Body of pancreas (tissue), 4 donors: ENCODE measurements around the gene GLT8D2. TPM values are rescaled to one million over a fixed set of nuclear protein-coding genes. Genes with fewer than 3 reads are reported as not detected.

Experiments
- ATAC-seq: fragments of 150-250 bp; one replicate; pipeline ENCODE4 v1.9.1; 2016
- DNase-seq, 4 donors: peaks; one replicate each; pipeline ENCODE4 v3.0.0-alpha.2; 2019
- H3K27ac ChIP-seq, 4 donors: fragments of 200-600 bp; sonication (generic); 1 replicate in 3 of 4; 2 replicates in 1 of 4; pipeline versions ENCODE4 v1.5.1 to v1.6.1; 2016 to 2019; ENCODE audit warnings: mild to moderate bottlenecking in 1 of 4, mixed read lengths in 1 of 4, moderate library complexity in 1 of 4
- H3K27me3 ChIP-seq, 2 donors: fragments of 200-600 bp; sonication (generic); one replicate each; pipeline ENCODE4 v1.6.0; 2016; ENCODE audit warnings: mild to moderate bottlenecking in 1 of 2
- H3K36me3 ChIP-seq, 2 donors: fragments of 200-600 bp; sonication (generic); replicated peaks in 1 of 2; 2 replicates each; pipeline ENCODE4 v1.5.1; 2016; ENCODE audit warnings: low read depth in 2 of 2; ENCODE audit not compliant: insufficient read depth in 1 of 2
- H3K4me1 ChIP-seq: fragments of 200-600 bp; sonication (generic); one replicate; pipeline ENCODE4 v1.6.0; 2016
- H3K4me3 ChIP-seq, 2 donors: fragments of 200-600 bp; sonication (generic); 1 replicate in 1 of 2; 2 replicates in 1 of 2; pipeline ENCODE4 v1.5.1; 2016 to 2019
- H3K9me3 ChIP-seq, 3 donors: fragments of 200-600 bp; sonication (generic); 1 replicate in 2 of 3; 2 replicates in 1 of 3; pipeline ENCODE4 v1.5.1; 2016
- POLR2A ChIP-seq, 3 donors: fragments of 450-650 bp; IDR thresholded peaks; one replicate each; pipeline ENCODE4 v1.6.1; 2016; ENCODE audit warnings: antibody characterized with exemption in 3 of 3, mild to moderate bottlenecking in 2 of 3
- WGBS, 2 donors: methylation state at CpG; one replicate each; pipeline ENCODE4 v1.1.5; 2017; 5-methylcytosine and 5-hydroxymethylcytosine counted together
- intact Hi-C: fragments of 100-400 bp; cut with DNase I; formaldehyde crosslinking; loops from one replicate; pipeline ENCODE4 v1.15.1; 2023
- total RNA-seq, 2 donors: library from RNA; depleted of rRNA; stranded (reverse); fragments of >200 nt; gene quantifications; one replicate each; pipeline ENCODE4 v1.1.0, GENCODE V29; 2016
- TF ChIP-seq, protein P1 (sequence below), 7 experiments: fragments of 450-650 bp in 4 of 7; fragments of 200-600 bp in 3 of 7; sonication (generic) in 3 of 7; IDR thresholded peaks; one replicate each; pipeline ENCODE4 v1.5.1; 2016 to 2019; ENCODE audit warnings: antibody characterized with exemption in 7 of 7

GLT8D2 gene
- total RNA-seq, 2 donors from 2014 or later, result 0.99 to 6.0 TPM

DNA sequence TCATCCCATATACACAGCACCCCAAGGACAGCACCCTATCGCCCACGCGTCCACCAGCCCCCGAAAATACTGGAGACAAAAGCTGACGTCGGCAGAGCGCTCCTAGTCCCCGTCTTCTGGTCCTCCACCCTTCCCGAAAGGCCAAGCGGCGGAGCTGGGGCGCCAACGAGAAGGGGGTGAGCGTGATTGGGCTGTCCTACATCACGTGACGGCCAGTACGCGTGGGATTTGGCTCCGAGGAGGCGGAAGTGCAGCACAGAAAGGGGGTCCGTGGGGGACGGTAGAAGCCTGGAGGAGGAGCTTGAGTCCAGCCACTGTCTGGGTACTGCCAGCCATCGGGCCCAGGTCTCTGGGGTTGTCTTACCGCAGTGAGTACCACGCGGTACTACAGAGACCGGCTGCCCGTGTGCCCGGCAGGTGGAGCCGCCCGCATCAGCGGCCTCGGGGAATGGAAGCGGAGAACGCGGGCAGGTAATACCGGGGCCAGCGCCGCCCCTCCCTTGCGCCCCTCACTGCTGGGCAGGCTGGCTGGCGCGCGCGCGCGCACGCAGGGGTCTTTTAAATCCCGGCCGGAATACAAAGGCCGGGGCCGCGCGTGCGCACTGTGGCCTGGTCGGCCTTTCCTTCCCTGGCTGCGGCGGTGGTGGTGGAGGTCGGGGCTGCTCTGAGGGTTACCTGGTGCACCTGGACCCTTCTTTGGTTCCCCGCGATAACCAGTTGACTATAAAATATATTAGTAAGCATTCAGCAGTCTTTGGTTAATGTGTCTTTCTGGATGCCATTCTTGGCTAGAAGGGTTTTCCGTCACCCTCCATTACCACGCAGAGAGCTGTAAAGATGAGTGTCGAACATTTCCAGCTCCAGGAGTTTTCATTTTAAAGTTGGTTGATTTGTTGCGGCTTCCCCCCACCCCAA lies 84.1 kb downstream of the GLT8D2 start, which contains the start of gene TDG:
TDG (plus strand) TSS at position 283 of the 915 bp plus-strand sequence; CDS start at position 449, 166 bp downstream.
- DNase-seq, result peak; percentile 96 to 98 (median 97)
- ATAC-seq, result peak; percentile 99
- H3K4me3 ChIP-seq, result peak within 1 kb of the TSS; percentile 79
- H3K4me1 ChIP-seq, result peaks cover 53% of the 10 kb centered on the region
- H3K27me3 ChIP-seq, result no peaks in the 10 kb centered on the region
- 0 to 4% methylated on average over 25 to 64 of the region's 64 CpGs for WGBS, 2 donors
- H3K36me3 ChIP-seq, result no peaks in the 10 kb centered on the region
- TF ChIP-seq POLR2A (IDR thresholded peaks at IDR 0.05), result peak; percentile 75 to 92 (median 90)
- TF ChIP-seq, protein P1, sequence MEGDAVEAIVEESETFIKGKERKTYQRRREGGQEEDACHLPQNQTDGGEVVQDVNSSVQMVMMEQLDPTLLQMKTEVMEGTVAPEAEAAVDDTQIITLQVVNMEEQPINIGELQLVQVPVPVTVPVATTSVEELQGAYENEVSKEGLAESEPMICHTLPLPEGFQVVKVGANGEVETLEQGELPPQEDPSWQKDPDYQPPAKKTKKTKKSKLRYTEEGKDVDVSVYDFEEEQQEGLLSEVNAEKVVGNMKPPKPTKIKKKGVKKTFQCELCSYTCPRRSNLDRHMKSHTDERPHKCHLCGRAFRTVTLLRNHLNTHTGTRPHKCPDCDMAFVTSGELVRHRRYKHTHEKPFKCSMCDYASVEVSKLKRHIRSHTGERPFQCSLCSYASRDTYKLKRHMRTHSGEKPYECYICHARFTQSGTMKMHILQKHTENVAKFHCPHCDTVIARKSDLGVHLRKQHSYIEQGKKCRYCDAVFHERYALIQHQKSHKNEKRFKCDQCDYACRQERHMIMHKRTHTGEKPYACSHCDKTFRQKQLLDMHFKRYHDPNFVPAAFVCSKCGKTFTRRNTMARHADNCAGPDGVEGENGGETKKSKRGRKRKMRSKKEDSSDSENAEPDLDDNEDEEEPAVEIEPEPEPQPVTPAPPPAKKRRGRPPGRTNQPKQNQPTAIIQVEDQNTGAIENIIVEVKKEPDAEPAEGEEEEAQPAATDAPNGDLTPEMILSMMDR (IDR thresholded peaks at IDR 0.05), result peak in 3 of 7 experiments; percentile 25 to 37 (median 26)
- H3K27ac ChIP-seq, result peak within 1 kb of the TSS; percentile 85 to 94 (median 92)
- H3K9me3 ChIP-seq, result no peaks in the 10 kb centered on the region
- intact Hi-C loops, result loop anchor here (10.0 kb wide), 1 partner anchor 139 kb away; no protein-coding TSS in a partner anchor

DNA sequence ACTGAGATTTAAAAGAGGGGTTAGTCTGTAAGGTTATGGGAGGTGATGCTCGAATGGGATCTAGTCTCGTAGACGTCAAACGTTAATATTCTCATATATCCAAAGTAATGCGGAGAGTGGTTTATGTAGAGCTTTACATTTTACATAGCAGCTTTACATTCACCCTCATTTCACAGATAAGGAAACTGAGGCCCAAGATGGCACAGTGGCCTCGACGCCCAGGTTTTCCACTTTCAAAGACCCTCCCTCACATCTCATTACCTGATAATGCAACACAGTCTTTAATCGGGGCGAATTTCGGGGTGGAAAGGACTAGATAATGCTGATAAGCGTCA lies 84.8 kb downstream of the GLT8D2 start:
- Histone ChIP-seq H3K9me3 (no peaks in the 10 kb centered on the region), H3K36me3 (no peaks in the 10 kb centered on the region), H3K4me3 (peak overlapping the region; percentile 79), H3K27ac (peak overlapping the region; percentile 85 to 94 (median 92)), H3K4me1 (peaks cover 51% of the 10 kb centered on the region), H3K27me3 (no peaks in the 10 kb centered on the region)
- intact Hi-C loops, result loop anchor here (10.0 kb wide), 1 partner anchor 140 kb away; no protein-coding TSS in a partner anchor
- ATAC-seq (no peak), DNase-seq (no peak)
- no peak for TF ChIP-seq POLR2A (IDR thresholded peaks at IDR 0.05)
- TF ChIP-seq, protein P1 (IDR thresholded peaks at IDR 0.05), result no peak
- 0% methylated on average over 11 of the region's 11 CpGs for WGBS, 2 donors

DNA sequence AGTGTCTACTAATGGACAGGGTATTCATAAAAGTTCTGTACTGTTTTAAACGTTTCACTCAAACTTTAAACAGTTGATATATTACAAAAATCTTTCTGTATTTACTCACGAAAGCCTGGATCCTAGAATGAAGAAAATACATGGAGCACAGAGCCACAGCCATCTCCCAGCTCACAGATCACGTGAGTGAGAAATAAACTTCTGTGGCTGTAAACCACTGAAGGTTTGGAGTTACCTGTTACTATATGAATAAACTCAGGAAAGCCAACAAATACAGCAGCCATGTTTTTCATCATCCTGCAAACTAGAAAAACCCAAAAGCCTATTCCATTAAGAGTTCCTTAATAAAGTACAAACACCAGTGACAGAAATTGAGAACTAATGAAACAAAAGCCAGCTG lies 85.2 kb downstream of the GLT8D2 start:
- WGBS, 2 donors, result 7 to 10% methylated on average over 3 of the region's 3 CpGs
- intact Hi-C loops, result loop anchor here (10.0 kb wide), 1 partner anchor 140 kb away; no protein-coding TSS in a partner anchor
- no peak for DNase-seq

DNA sequence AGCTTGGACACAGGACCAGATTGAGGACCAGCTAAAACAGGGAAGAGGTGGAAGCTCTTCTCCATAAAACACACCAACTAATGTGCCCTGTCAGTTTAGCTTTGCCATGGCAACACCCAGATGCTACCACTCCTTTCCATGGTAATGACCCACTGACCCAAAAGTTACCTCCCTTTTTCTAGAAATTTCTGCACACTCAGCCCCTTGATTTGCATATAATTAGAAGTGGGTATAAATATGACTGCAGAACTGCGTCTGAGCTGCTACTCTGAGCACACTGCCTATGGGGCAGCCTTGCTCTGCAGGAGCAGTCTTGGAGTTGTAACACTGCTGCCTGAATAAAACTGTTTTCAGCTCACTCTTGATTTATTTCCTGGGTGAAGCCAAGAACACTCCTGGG lies 87.5 kb downstream of the GLT8D2 start:
- no peak for TF ChIP-seq POLR2A (IDR thresholded peaks at IDR 0.05)
- TF ChIP-seq, protein P1 (IDR thresholded peaks at IDR 0.05), result no peak
- no peaks in the 10 kb centered on the region for H3K9me3 ChIP-seq
- no peak overlapping the region for H3K4me3 ChIP-seq
- DNase-seq (no peak), ATAC-seq (no peak)
- no peak overlapping the region for H3K27ac ChIP-seq
- intact Hi-C loops, result loop anchor here (10.0 kb wide), 1 partner anchor 142 kb away; no protein-coding TSS in a partner anchor
- no peaks in the 10 kb centered on the region for H3K27me3 ChIP-seq
- H3K36me3 ChIP-seq, result no peaks in the 10 kb centered on the region
- H3K4me1 ChIP-seq, result peaks cover 26% of the 10 kb centered on the region
- WGBS, 2 donors, result 44 to 70% methylated on average over 1 of the region's 1 CpG

More for the DNA sequence above, 85.2 kb downstream of the GLT8D2 start:
- H3K4me3 ChIP-seq, result peak overlapping the region; percentile 79
- H3K27me3 ChIP-seq, result no peaks in the 10 kb centered on the region
- TF ChIP-seq POLR2A (IDR thresholded peaks at IDR 0.05), result no peak
- TF ChIP-seq, protein P1 (IDR thresholded peaks at IDR 0.05), result no peak
- H3K36me3 ChIP-seq, result no peaks in the 10 kb centered on the region
- ATAC-seq, result no peak
- peak overlapping the region in 3 of 4 donors; percentile 85 to 94 (median 92) for H3K27ac ChIP-seq
- peaks cover 47% of the 10 kb centered on the region for H3K4me1 ChIP-seq
- no peaks in the 10 kb centered on the region for H3K9me3 ChIP-seq
